NCI-H510A treated with DMSO at 0.1 percent for 48 hours (cell line): Measurements from ENCODE around the gene PRCC.
"Not testable (repeated sequence)": the region's sequence is repeated elsewhere in the genome, so short reads cannot be mapped to it uniquely, and the experiment has no call there.

Experiments used
- DNase-seq: peaks from one replicate; lab custom pipeline; 2025; lab: John Stamatoyannopoulos, UW

Gene PRCC

GRCh38 chr1:156765136-156765535, 2.2 kb upstream of the PRCC start:
- DNase-seq: not testable (repeated sequence)

GRCh38 chr1:156765666-156766065, 1.7 kb upstream of the PRCC start:
- DNase-seq: no peak

- peak; percentile 47 for DNase-seq
Observed at GRCh38 chr1:156766298-156767100, 836 bp upstream of the PRCC start.

- no peak for DNase-seq
Observed at GRCh38 chr1:156767879-156768604, 707 bp downstream of the PRCC start.

DNA sequence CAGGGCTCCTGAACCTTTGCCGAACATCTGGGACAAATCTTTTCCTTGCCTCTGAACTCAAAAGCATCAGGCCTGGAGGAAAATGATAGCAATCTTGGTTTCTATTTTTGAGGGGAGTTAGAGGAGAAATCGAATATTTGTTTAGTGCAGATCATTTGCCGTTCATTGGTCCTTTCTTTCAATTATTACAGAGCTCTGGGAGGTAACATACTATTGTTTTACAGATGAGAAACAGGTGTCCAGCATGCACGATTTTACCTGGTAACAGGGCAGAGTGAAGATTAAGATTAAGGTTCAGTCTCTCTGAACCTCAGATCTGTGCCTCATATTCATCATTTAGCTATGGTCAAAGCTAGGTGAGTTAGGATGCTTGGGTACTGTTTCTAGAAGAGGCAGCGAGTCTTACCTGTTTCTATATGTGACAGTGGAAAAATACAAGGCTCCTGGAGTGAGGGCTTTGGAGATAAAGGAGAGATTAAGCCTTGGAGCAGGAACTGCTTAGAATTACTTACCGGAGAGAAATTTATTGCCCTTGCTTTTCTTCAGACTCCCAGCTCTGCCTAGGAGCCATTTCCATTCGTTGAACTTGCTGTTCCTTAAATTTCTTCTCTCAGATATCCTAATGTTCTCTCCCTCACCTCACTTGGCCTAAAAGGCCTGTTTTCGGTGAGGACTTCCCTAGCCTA, 1.4 kb downstream of the PRCC start:
- DNase-seq: no peak

DNA sequence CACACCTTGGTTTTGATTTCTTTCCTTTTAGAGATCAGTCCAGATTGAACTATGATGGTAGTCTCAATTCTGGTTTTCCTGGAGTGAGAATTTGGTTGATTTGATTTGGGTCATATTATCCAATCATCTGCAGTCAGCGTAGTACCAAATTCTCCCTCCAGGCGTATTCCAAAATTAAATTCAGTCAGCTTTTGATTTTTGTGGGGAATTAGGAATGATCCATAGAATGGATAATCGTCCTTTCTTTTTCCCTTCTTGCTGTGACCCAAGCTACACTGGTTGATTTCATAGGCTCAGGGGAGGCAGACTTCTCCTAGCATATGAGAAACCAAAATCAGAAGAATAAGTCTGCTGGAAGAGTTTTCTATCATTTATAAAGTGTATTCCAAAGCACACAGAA, 4.9 kb downstream of the PRCC start:
- DNase-seq: no peak

DNA sequence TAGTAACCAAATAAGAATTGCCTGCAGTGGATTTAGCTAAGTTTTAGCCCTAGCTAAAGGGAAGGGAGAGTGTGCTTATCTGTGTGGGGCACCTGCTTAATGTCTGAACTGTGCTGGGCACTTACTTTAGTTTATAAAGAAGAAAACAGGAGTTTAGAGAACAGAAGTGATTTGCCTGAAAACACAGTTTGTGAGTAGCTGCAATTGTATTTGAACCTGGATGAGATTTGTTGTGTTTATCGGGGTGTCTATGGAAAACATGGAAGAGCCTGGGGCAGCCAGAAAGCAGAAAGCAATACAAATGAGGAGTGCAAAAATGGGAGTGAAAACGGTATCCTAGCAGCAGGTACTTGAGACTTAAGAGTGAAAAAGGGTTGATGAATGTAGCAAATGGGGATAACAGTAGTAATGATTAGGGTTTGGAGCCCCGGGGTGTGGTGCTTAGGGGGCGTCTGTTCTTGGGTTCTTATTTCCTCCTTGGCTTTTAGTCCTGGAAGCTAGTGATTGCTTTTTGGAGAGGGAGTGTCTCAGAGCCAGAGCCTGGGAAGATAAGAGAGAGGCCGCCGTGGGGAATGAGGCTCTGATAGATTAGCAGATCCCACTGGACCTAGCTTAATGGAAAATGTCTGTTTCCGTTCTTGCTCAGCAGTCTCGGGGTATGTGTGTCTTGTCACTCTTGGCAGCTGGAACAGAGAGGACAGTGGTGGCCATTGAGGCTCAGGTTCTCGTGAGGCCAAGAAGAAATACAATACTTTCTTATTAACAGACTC, 5.6 kb downstream of the PRCC start:
- DNase-seq: no peak

GRCh38 chr1:156773607-156774006, 6.3 kb downstream of the PRCC start:
- no peak for DNase-seq

- no peak for DNase-seq
Observed at GRCh38 chr1:156775799-156776198, 8.5 kb downstream of the PRCC start.

DNA sequence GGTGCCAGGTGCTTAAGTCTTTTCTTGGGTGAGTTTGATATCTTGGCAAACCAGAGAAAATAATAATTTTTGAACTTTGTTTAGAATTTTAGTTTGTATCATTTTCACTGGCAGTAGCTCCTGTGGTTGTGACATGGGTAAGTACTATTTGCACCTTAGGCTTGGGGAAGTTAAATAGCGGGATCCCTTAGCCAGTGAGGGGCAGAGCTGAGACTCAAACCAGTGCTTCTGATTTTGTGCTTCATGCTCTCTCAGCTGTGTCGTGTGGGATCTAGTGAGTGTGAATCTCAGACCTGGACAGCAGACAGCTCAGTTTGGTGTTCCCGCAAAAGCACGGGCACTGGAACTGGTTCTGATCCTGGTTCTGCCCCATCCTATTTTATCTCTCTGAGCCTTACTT, 9.6 kb downstream of the PRCC start:
- no peak for DNase-seq

DNA sequence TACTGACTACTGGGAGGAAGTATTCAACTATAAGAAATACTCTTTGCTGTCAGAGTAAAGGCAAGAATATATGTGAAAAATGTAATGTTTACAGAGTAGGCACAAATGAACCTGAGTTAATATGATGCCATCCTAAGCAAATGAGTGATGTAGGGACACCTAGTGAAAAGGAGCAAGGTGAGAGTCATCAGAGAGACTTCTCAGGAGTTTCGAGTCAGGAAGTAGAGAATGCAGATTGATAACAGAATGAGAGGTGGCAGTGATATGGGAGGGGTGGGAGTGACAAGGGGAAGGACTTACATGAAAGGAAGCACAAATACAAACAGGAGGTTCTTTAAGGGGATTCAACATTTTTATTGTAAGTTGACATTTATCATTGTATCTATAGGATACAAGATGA, 10.2 kb downstream of the PRCC start:
- no peak for DNase-seq

GRCh38 chr1:156781585-156782186, 14.4 kb downstream of the PRCC start:
- no peak for DNase-seq

GRCh38 chr1:156785458-156785857, 18.1 kb downstream of the PRCC start:
- no peak for DNase-seq

DNA sequence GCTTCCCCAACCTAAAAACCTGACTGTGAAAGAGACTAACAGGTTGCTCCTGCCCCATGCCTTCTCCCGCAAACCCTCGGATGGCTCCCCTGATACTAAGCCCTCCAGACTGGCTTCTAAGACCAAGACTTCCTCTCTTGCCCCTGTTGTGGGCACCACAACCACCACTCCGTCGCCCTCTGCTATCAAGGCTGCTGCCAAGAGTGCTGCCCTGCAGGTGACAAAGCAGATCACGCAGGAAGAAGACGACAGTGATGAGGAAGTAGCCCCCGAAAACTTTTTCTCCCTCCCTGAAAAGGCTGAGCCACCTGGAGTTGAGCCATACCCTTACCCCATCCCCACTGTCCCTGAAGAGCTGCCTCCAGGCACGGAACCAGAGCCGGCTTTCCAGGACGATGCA, 19.3 kb downstream of the PRCC start:
- no peak for DNase-seq

DNA sequence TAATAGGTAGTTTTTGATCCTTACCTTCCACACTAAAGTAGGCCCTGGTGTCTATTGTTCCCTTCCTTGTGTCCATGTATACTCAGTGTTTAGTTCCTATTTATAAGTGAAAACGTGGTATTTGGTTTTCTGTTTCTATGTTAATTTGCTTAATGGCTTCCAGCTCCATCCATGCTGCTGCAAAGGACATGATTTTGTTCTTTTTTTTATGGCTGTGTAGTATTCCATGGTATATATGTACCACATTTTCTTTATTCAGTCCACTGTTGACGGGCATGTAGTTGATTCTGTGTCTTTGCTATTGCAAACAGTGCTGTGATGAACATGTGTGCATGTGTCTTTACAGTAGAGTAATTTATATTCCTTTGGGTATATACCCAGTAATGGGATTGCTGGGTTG, 20.8 kb downstream of the PRCC start:
- DNase-seq: no peak

DNA sequence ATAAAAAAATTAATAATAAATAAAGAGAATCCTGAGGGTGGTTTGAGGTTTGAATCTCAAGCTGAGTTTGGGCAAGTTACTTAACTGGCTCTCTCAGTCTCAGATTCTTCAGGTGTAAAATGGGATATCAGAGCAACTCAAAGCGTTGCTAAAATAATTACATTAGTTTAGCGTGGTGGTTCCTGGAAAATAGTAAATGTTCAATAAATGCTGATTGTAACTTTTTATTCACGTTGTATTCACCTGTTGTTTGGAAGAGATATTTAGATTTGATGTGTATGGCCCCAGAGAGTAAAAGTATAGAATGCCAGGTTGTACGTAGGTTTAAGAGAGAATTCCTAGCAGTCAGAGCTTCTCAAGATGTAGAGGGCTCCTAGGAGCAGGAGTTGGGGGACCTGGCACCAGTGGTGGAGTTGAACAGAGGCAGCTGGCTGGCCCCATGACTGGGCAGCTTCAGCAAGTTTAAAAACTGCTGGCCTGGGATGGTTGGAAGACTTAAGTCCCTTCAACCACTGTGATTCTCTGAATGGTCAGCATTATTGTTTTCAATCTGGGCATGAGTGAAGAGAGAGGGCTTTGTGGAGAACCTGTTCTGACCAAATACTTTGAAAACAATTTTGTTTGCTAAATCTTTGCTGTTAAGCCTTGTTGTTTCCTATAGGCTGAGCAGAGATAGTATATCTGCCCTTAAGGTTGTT, 22.4 kb downstream of the PRCC start:
- DNase-seq: no peak

DNA sequence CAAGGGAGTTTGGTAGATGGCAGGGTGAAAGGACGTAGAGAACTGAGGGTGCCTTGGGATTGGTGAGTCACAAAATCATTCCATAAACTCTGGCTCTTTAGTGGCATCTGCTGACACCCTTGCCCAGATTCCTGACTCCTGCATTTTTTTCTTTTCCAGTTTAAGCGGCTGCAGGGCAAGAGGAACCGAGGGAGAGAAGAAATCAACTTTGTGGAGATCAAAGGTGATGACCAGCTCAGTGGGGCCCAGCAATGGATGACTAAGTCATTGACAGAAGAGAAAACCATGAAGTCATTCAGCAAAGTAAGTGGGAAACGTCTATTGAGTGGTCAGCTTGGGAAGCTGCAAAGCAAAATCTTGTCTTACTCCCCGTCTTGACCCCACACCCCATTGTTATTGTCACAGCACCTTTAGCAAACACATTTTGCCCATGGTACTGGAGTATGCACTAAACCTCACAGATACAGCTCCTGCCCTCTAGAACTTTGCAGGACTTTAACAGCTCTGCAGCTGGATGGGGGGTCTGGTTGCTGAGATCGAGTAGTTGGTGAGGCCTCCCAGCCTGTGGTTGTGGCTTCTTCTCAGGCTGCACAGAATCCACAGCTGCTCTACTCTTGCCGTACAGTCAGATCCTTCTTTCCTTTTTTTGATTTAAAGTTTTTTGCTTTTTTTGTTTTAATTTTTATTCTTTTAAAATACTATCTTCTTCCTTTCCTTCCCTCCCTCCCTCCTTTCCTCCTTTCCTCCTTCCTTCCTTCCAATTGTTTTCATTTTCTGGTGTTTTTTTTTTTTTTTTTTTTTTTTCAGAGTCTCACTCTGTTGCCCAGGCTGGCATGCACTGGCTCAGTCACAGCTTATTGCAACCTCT, 27.4 kb downstream of the PRCC start:
- DNase-seq: no peak

- DNase-seq: no peak
Observed at GRCh38 chr1:156795374-156795733, 28.0 kb downstream of the PRCC start.

- no peak for DNase-seq
Observed at GRCh38 chr1:156795787-156796186, 28.5 kb downstream of the PRCC start.
